ENCODE measurements around the gene B4GALNT3. TPM values are rescaled to one million over a fixed set of nuclear protein-coding genes. Genes with fewer than 3 reads are reported as not detected.

B4GALNT3 gene
- total and polyA plus RNA-seq, 2 of the 13 experiments (the other 11 are each of a cell fraction or from before 2014, with no cell fraction given): 3.2 to 4.4 TPM

DNA sequence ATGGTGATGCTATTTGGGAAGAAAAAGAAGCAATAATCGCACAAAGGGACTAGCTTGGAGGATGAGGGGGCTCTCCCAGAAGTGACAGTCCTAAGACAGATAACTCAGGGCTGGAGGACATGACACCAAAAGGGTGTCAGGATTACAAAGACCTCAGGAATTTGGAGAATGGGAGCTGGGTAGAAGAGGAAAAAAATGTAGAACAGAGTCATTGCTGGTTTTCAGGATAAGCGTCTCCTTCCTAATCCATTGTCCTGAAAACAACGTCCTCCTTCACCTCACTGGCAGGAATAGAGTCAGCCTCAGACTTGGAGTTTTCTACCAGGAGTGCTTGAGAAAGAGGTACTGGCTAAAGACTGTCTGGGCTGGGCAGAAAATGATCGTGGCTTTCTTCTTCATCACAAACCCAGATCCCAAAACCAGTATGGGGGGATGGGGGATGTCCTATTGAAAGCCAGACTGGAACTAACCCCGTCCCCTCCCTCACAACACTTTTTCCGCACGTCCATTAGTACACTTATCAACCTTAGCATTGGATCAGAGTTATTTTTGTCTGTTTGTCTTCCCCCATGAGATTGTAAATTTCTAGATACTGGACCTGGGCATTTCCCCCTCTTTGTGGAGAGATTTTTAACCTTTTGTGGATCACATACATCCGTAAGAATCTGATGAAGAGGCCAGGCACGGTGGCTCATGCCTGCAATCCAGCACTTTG, 14.3 kb downstream of the B4GALNT3 start:
- ChIA-PET CTCF (ENCODE audit: low intra/inter-chr PET ratio, low total read pairs) (no interaction called here), POLR2A (no interaction called here)
- FAIRE-seq (no peak), DNase-seq (ENCODE audit: low spot score) (no peak), ATAC-seq (no peak)
- H3K4me3 ChIP-seq (replicated peaks in 1 of 3; ENCODE audit: insufficient read depth in 1 of 3, low read depth in 2 of 3, low read length in 3 of 3): no peak overlapping the region
- no peaks in the 10 kb centered on the region for H3K79me2 ChIP-seq (ENCODE audit: insufficient read depth, low read length)
- intact Hi-C loops (cut with micrococcal nuclease; ENCODE audit: unreplicated experiment) (no loop called here), in situ Hi-C loops (cut with HindIII; ENCODE audit: extremely low pct_ligation_motif_present, low pct_unique_long_range_greater_than_20kb) (no loop called here)
- H3K27ac ChIP-seq (ENCODE audit: extremely low read length, insufficient read depth, low read length): no peak overlapping the region
- H3K27me3 ChIP-seq (ENCODE audit: control insufficient read depth in 1 of 2, insufficient read depth in 2 of 2, low read length in 2 of 2): no peaks in the 10 kb centered on the region
- H3K4me1 ChIP-seq (ENCODE audit: insufficient read depth, low read length): no peaks in the 10 kb centered on the region
- no peaks in the 10 kb centered on the region for H3K9me3 ChIP-seq (ENCODE audit: low read length)
- H4K20me1 ChIP-seq (ENCODE audit: insufficient read depth, low read length): no peaks in the 10 kb centered on the region
- 73% methylated on average over 9 of the region's 9 CpGs for WGBS (ENCODE audit: low lambda C conversion rate)
- no peak overlapping the region for H3K4me2 ChIP-seq (ENCODE audit: low read depth, low read length)
- H3K36me3 ChIP-seq (replicated peaks in 1 of 2; ENCODE audit: control insufficient read depth in 1 of 2, insufficient read depth in 2 of 2, low read length in 2 of 2): no peaks in the 10 kb centered on the region
- no peak overlapping the region for H2AFZ ChIP-seq (ENCODE audit: low read length)
- no TSS peak for BruUV-seq (replicated peaks)
- H3K9ac ChIP-seq (ENCODE audit: insufficient read depth, low read depth, low read length): no peak overlapping the region
- TF ChIP-seq, protein P1, sequence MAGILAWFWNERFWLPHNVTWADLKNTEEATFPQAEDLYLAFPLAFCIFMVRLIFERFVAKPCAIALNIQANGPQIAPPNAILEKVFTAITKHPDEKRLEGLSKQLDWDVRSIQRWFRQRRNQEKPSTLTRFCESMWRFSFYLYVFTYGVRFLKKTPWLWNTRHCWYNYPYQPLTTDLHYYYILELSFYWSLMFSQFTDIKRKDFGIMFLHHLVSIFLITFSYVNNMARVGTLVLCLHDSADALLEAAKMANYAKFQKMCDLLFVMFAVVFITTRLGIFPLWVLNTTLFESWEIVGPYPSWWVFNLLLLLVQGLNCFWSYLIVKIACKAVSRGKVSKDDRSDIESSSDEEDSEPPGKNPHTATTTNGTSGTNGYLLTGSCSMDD (CRISPR knock-in tag; IDR thresholded peaks at IDR 0.05): no peak
- no peak for TF ChIP-seq ZNF552 (CRISPR knock-in tag; IDR thresholded peaks at IDR 0.05; ENCODE audit: borderline replicate concordance)
- TF ChIP-seq, protein P2, sequence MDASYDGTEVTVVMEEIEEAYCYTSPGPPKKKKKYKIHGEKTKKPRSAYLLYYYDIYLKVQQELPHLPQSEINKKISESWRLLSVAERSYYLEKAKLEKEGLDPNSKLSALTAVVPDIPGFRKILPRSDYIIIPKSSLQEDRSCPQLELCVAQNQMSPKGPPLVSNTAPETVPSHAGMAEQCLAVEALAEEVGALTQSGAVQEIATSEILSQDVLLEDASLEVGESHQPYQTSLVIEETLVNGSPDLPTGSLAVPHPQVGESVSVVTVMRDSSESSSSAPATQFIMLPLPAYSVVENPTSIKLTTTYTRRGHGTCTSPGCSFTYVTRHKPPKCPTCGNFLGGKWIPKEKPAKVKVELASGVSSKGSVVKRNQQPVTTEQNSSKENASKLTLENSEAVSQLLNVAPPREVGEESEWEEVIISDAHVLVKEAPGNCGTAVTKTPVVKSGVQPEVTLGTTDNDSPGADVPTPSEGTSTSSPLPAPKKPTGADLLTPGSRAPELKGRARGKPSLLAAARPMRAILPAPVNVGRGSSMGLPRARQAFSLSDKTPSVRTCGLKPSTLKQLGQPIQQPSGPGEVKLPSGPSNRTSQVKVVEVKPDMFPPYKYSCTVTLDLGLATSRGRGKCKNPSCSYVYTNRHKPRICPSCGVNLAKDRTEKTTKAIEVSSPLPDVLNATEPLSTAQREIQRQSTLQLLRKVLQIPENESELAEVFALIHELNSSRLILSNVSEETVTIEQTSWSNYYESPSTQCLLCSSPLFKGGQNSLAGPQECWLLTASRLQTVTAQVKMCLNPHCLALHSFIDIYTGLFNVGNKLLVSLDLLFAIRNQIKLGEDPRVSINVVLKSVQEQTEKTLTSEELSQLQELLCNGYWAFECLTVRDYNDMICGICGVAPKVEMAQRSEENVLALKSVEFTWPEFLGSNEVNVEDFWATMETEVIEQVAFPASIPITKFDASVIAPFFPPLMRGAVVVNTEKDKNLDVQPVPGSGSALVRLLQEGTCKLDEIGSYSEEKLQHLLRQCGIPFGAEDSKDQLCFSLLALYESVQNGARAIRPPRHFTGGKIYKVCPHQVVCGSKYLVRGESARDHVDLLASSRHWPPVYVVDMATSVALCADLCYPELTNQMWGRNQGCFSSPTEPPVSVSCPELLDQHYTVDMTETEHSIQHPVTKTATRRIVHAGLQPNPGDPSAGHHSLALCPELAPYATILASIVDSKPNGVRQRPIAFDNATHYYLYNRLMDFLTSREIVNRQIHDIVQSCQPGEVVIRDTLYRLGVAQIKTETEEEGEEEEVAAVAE (CRISPR knock-in tag; IDR thresholded peaks at IDR 0.05; ENCODE audit: borderline replicate concordance): no peak
- TF ChIP-seq, protein P3, sequence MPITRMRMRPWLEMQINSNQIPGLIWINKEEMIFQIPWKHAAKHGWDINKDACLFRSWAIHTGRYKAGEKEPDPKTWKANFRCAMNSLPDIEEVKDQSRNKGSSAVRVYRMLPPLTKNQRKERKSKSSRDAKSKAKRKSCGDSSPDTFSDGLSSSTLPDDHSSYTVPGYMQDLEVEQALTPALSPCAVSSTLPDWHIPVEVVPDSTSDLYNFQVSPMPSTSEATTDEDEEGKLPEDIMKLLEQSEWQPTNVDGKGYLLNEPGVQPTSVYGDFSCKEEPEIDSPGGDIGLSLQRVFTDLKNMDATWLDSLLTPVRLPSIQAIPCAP (CRISPR knock-in tag; IDR thresholded peaks at IDR 0.05; ENCODE audit: low read depth): no peak
- TF ChIP-seq ZNF431 (CRISPR knock-in tag; IDR thresholded peaks at IDR 0.05; ENCODE audit: borderline replicate concordance, low read depth): no peak
- TF ChIP-seq, protein P4, sequence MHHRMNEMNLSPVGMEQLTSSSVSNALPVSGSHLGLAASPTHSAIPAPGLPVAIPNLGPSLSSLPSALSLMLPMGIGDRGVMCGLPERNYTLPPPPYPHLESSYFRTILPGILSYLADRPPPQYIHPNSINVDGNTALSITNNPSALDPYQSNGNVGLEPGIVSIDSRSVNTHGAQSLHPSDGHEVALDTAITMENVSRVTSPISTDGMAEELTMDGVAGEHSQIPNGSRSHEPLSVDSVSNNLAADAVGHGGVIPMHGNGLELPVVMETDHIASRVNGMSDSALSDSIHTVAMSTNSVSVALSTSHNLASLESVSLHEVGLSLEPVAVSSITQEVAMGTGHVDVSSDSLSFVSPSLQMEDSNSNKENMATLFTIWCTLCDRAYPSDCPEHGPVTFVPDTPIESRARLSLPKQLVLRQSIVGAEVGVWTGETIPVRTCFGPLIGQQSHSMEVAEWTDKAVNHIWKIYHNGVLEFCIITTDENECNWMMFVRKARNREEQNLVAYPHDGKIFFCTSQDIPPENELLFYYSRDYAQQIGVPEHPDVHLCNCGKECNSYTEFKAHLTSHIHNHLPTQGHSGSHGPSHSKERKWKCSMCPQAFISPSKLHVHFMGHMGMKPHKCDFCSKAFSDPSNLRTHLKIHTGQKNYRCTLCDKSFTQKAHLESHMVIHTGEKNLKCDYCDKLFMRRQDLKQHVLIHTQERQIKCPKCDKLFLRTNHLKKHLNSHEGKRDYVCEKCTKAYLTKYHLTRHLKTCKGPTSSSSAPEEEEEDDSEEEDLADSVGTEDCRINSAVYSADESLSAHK (CRISPR knock-in tag; IDR thresholded peaks at IDR 0.05; ENCODE audit: borderline replicate concordance): no peak
- TF ChIP-seq, protein P5, sequence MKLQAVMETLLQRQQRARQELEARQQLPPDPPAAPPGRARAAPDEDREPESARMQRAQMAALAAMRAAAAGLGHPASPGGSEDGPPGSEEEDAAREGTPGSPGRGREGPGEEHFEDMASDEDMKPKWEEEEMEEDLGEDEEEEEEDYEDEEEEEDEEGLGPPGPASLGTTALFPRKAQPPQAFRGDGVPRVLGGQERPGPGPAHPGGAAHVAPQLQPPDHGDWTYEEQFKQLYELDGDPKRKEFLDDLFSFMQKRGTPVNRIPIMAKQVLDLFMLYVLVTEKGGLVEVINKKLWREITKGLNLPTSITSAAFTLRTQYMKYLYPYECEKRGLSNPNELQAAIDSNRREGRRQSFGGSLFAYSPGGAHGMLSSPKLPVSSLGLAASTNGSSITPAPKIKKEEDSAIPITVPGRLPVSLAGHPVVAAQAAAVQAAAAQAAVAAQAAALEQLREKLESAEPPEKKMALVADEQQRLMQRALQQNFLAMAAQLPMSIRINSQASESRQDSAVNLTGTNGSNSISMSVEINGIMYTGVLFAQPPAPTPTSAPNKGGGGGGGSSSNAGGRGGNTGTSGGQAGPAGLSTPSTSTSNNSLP (IDR thresholded peaks at IDR 0.05; ENCODE audit: low read depth, low read length): no peak
- TF ChIP-seq ZIK1 (CRISPR knock-in tag; IDR thresholded peaks at IDR 0.05; ENCODE audit: borderline replicate concordance, low read depth): no peak
- TF ChIP-seq ZNF629 (CRISPR knock-in tag; conservative IDR thresholded peaks at IDR 0.05): no peak
- TF ChIP-seq ARNT (IDR thresholded peaks at IDR 0.05): no peak
- TF ChIP-seq NFE2L2 (IDR thresholded peaks at IDR 0.05; ENCODE audit: low read length): no peak
- TF ChIP-seq FOXA1 (IDR thresholded peaks at IDR 0.05): no peak
- TF ChIP-seq FOXA1 (CRISPR knock-in tag; IDR thresholded peaks at IDR 0.05): no peak
- TF ChIP-seq ZBTB42 (CRISPR knock-in tag; IDR thresholded peaks at IDR 0.05): no peak
